Activated naive CD4-positive, alpha-beta T cell treated with anti-CD3 and anti-CD28 coated beads for 36 hours (primary cell): ENCODE results near the gene RBP5. TPM values are rescaled to one million over a fixed set of nuclear protein-coding genes. Genes with fewer than 3 reads are reported as not detected.
A peak's percentile ranks its signal among the peaks of the same experiment; 100 is the strongest.

Experiments
- CTCF ChIA-PET: fragments of 350-600 bp; sonication (Branson Sonifier 250); formaldehyde crosslinking; loops from one replicate; lab custom pipeline; 2021; ENCODE audit warnings: antibody characterized with exemption; lab: Charles Lee
- DNase-seq: peaks from one replicate; pipeline ENCODE4 v3.0.0-alpha.2; 2020
- H3K27ac Mint-ChIP-seq: one replicate; pipeline ENCODE4 v1.8.0; 2021; ENCODE audit warnings: mild to moderate bottlenecking, mixed read lengths
- H3K27me3 Mint-ChIP-seq: one replicate; pipeline ENCODE4 v1.8.0; 2021; ENCODE audit warnings: low read depth, mixed read lengths
- H3K36me3 Mint-ChIP-seq: one replicate; pipeline ENCODE4 v1.8.0; 2021; ENCODE audit warnings: low read depth, mixed read lengths
- H3K4me1 Mint-ChIP-seq: one replicate; pipeline ENCODE4 v1.8.0; 2021; ENCODE audit warnings: low read depth, mixed read lengths
- H3K4me3 Mint-ChIP-seq: one replicate; pipeline ENCODE4 v1.8.0; 2021; ENCODE audit warnings: mild to moderate bottlenecking, moderate library complexity, mixed read lengths
- H3K9me3 Mint-ChIP-seq: one replicate; pipeline ENCODE4 v1.8.0; 2021; ENCODE audit warnings: mixed read lengths
- intact Hi-C: fragments of 100-400 bp; cut with micrococcal nuclease; formaldehyde crosslinking; loops from one replicate; pipeline ENCODE4 v1.15.1; 2023
- total RNA-seq, 2 experiments: library from RNA; stranded (reverse); gene quantifications; one replicate each; pipeline ENCODE4 v1.2.3, GENCODE V29; 2021

RBP5 gene
- total RNA-seq, 2 experiments from 2014 or later: 0.57 TPM; not detected in 1

GRCh38 chr12:7117670-7118069, 11.0 kb downstream of the RBP5 start:
- Mint-ChIP-seq H3K4me1 (peaks cover 4% of the 10 kb centered on the region), H3K4me3 (no peak overlapping the region), H3K36me3 (peaks cover 5% of the 10 kb centered on the region), H3K27ac (no peak overlapping the region), H3K9me3 (no peaks in the 10 kb centered on the region), H3K27me3 (no peaks in the 10 kb centered on the region)
- intact Hi-C loops: no loop called here
- DNase-seq: no peak
- CTCF ChIA-PET: no interaction called here

- no peaks in the 10 kb centered on the region for H3K27me3 Mint-ChIP-seq
- intact Hi-C loops: no loop called here
- CTCF ChIA-PET: no interaction called here
- H3K27ac Mint-ChIP-seq: no peak overlapping the region
- peaks cover 5% of the 10 kb centered on the region for H3K36me3 Mint-ChIP-seq
- no peaks in the 10 kb centered on the region for H3K9me3 Mint-ChIP-seq
- no peak overlapping the region for H3K4me3 Mint-ChIP-seq
- no peak for DNase-seq
- H3K4me1 Mint-ChIP-seq: peaks cover 4% of the 10 kb centered on the region
Observed at GRCh38 chr12:7116916-7117315, 11.8 kb downstream of the RBP5 start.

DNA sequence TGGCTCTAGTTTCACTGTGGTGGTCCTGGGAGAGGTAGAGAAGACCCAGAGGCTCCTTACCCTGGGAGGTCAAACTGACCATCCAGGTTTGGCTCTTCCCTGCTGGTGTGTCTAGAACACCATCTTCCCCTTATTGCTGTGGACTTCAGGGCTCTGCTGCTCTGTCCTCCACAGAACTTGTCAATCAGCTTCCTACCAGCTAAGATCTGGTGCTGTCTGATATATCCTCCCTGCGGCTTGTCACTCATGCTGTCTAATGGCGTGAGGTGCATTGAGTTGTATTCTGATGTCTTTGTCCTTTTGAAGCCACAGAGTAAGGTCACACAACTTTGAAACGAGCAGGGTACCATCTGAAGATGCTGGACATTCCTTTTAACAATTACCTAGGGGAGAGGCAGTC, 12.5 kb downstream of the RBP5 start:
- peaks cover 4% of the 10 kb centered on the region for H3K4me1 Mint-ChIP-seq
- H3K4me3 Mint-ChIP-seq: no peak overlapping the region
- H3K27ac Mint-ChIP-seq: no peak overlapping the region
- no peaks in the 10 kb centered on the region for H3K27me3 Mint-ChIP-seq
- DNase-seq: no peak
- CTCF ChIA-PET: interaction anchor here (0.6 kb wide), 1 partner anchor 272 kb away, joined by 3 read pairs; no protein-coding TSS in a partner anchor
- H3K36me3 Mint-ChIP-seq: peaks cover 5% of the 10 kb centered on the region
- intact Hi-C loops: no loop called here
- no peaks in the 10 kb centered on the region for H3K9me3 Mint-ChIP-seq

- Mint-ChIP-seq H3K36me3 (peaks cover 5% of the 10 kb centered on the region), H3K27me3 (no peaks in the 10 kb centered on the region), H3K9me3 (no peaks in the 10 kb centered on the region), H3K4me3 (no peak overlapping the region), H3K4me1 (peaks cover 4% of the 10 kb centered on the region), H3K27ac (no peak overlapping the region)
- DNase-seq: no peak
- intact Hi-C loops: no loop called here
- CTCF ChIA-PET: no interaction called here
Observed at GRCh38 chr12:7114851-7115250, 13.8 kb downstream of the RBP5 start.

- no peak for DNase-seq
- Mint-ChIP-seq H3K4me3 (no peak overlapping the region), H3K4me1 (peaks cover 9% of the 10 kb centered on the region), H3K36me3 (peaks cover 5% of the 10 kb centered on the region), H3K27me3 (no peaks in the 10 kb centered on the region), H3K9me3 (no peaks in the 10 kb centered on the region), H3K27ac (no peak overlapping the region)
- intact Hi-C loops: no loop called here
- CTCF ChIA-PET: interaction anchor here (0.6 to 2.4 kb wide), 14 partner anchors 9 to 354 kb away, joined by 3 to 12 read pairs (median 4); no protein-coding TSS in a partner anchor
Observed at GRCh38 chr12:7114008-7114407, 14.7 kb downstream of the RBP5 start.

DNA sequence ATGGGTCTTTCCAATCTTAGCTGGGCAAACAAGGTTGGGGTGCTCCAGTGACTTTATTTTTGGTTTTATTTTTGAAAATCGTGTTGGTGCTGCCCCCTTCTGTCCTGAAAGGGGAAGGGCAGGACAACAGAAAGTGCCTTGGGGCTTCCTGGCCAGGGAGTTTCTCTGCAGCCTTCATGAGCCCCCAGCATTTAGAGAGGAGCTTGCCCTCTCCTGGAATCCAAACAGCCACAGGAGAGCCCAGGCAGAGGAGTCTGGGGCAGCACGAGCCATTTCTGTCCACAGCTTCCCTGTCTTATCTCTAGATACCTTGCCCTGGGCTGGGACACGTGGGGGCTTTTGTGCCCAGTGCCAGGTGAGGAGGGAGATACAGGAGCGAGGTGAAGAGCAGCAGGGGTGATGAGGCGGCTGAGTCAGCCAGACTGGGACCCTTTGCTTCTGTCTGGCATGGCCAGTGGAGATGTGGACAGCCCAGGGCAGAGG, 15.3 kb downstream of the RBP5 start:
- H3K9me3 Mint-ChIP-seq: no peaks in the 10 kb centered on the region
- H3K4me3 Mint-ChIP-seq: no peak overlapping the region
- H3K4me1 Mint-ChIP-seq: peaks cover 9% of the 10 kb centered on the region
- CTCF ChIA-PET: interaction anchor here (0.6 to 2.4 kb wide), 23 partner anchors 10 to 354 kb away, joined by 3 to 12 read pairs (median 5); partner anchors contain the start of gene LPCAT3
- peaks cover 8% of the 10 kb centered on the region for H3K36me3 Mint-ChIP-seq
- no peak overlapping the region for H3K27ac Mint-ChIP-seq
- peak; percentile 58 for DNase-seq
- intact Hi-C loops: loop anchor here (1.0 to 2.0 kb wide), 2 partner anchors 21 to 189 kb away; partner anchors contain the start of gene C1R
- no peaks in the 10 kb centered on the region for H3K27me3 Mint-ChIP-seq

GRCh38 chr12:7112041-7112440, 16.6 kb downstream of the RBP5 start:
- Mint-ChIP-seq H3K36me3 (peaks cover 8% of the 10 kb centered on the region), H3K4me1 (peaks cover 16% of the 10 kb centered on the region), H3K27me3 (no peaks in the 10 kb centered on the region), H3K4me3 (no peak overlapping the region), H3K9me3 (no peaks in the 10 kb centered on the region), H3K27ac (no peak overlapping the region)
- DNase-seq: no peak
- intact Hi-C loops: loop anchor here (2.0 kb wide), 1 partner anchor 19 kb away; the partner anchor contains the start of gene C1R
- CTCF ChIA-PET: interaction anchor here (0.5 to 5.3 kb wide), 17 partner anchors 8 to 665 kb away, joined by 3 to 30 read pairs (median 5); partner anchors contain the start of genes C1R and LPCAT3

GRCh38 chr12:7110661-7111060, 18.0 kb downstream of the RBP5 start:
- intact Hi-C loops: no loop called here
- no peak overlapping the region for H3K27ac Mint-ChIP-seq
- peaks cover 28% of the 10 kb centered on the region for H3K4me1 Mint-ChIP-seq
- DNase-seq: no peak
- peaks cover 17% of the 10 kb centered on the region for H3K36me3 Mint-ChIP-seq
- CTCF ChIA-PET: interaction anchor here (0.8 to 5.3 kb wide), 11 partner anchors 9 to 166 kb away, joined by 3 to 30 read pairs (median 3); partner anchors contain the start of genes C1R and LPCAT3
- H3K4me3 Mint-ChIP-seq: no peak overlapping the region
- peaks cover 12% of the 10 kb centered on the region for H3K9me3 Mint-ChIP-seq
- no peaks in the 10 kb centered on the region for H3K27me3 Mint-ChIP-seq

DNA sequence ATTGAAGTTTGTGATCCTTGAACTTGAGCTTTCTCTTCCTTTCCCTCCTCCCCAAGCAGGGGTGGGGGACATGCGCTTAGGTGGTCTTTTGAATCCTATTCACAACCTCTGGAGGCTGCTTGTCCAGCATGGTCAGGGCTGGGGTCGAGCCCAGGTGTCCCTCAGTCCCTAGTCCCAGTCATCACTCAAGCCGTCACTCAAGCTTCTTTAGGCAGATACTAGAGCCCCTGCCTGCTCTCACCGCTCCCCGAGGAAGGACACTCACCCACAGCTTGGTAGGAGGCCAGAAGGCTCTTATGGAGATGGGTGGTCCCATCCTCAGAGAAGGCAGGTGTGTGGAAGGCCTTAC, 19.1 kb downstream of the RBP5 start:
- CTCF ChIA-PET: interaction anchor here (0.7 to 5.3 kb wide), 13 partner anchors 10 to 185 kb away, joined by 3 to 30 read pairs (median 4); partner anchors contain the start of genes C12orf57, C1R and RNU7-1
- DNase-seq: no peak
- Mint-ChIP-seq H3K27me3 (no peaks in the 10 kb centered on the region), H3K4me1 (peaks cover 29% of the 10 kb centered on the region), H3K9me3 (peaks cover 13% of the 10 kb centered on the region), H3K36me3 (peaks cover 22% of the 10 kb centered on the region), H3K4me3 (peak overlapping the region; percentile 95), H3K27ac (peak overlapping the region; percentile 97)
- intact Hi-C loops: loop anchor here (1.0 to 5.0 kb wide), 4 partner anchors 80 to 257 kb away; partner anchors contain the start of genes CDCA3, EMG1, PEX5 and PHB2

- Mint-ChIP-seq H3K4me3 (peak within 1 kb of the TSS; percentile 95), H3K4me1 (peaks cover 29% of the 10 kb centered on the region), H3K27ac (peak within 1 kb of the TSS; percentile 97), H3K9me3 (peaks cover 13% of the 10 kb centered on the region), H3K27me3 (no peaks in the 10 kb centered on the region), H3K36me3 (peaks cover 22% of the 10 kb centered on the region)
- peak; percentile 91 for DNase-seq
- intact Hi-C loops: loop anchor here (1.0 to 5.0 kb wide), 8 partner anchors 21 to 257 kb away; partner anchors contain the start of genes C12orf57, CDCA3, CLSTN3 and EMG1
- CTCF ChIA-PET: interaction anchor here (0.6 to 5.3 kb wide), 22 partner anchors 10 to 530 kb away, joined by 3 to 30 read pairs (median 3); partner anchors contain the start of genes C12orf57, C1R, LPCAT3 and RNU7-1
Observed at GRCh38 chr12:7108796-7109571, 19.7 kb downstream of the RBP5 start, which contains the start of gene C1RL. Gene C1RL, minus strand, starts transcription at chr12:7109214. Its CDS starts 34 bp downstream, at chr12:7109180.

DNA sequence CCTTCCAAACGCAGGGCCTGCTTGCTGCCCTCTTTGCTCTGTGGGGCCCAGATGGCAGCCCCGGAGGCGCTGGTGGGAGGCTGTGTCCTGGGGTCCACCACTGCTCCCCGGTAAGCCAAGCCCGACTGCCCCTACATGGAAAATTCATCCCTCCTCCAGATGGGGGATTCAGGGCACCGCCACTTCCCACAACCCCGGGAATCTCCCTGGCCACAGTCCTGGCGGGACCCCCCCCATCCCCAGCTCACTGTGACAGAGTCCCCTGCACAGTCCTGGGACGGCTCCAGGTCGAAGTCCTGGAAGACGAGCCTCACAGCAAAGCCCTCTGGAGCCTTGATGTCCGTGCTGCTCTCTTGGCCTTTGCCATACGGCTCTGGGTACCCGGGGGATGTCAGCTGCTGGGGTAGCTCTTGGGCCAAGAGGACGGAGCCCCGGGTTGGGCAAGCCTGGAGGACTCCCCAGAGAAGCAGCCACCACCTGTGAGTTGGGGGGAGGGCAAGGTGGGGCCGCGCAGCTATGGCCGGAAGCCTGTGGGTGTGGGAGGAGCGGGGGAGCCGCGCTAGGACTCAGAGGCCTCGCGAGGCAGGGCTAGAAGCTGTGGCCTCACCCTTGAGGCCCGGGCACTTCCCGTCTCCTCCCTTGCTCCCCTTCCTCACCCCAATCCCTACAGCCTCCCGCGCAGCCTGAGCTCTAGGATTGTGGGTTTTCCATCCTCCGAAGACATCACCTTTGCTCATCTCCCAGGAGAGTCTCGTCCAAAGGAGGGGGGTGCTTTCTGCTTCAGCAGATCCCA, 20.5 kb downstream of the RBP5 start:
- Mint-ChIP-seq H3K36me3 (peaks cover 22% of the 10 kb centered on the region), H3K4me3 (peak overlapping the region; percentile 95), H3K9me3 (peaks cover 13% of the 10 kb centered on the region), H3K27me3 (no peaks in the 10 kb centered on the region), H3K27ac (peak overlapping the region; percentile 97), H3K4me1 (peaks cover 32% of the 10 kb centered on the region)
- CTCF ChIA-PET: interaction anchor here (0.6 to 5.3 kb wide), 19 partner anchors 12 to 530 kb away, joined by 3 to 30 read pairs (median 3); partner anchors contain the start of genes C12orf57, C1R, LPCAT3 and RNU7-1
- intact Hi-C loops: loop anchor here (1.0 to 5.0 kb wide), 5 partner anchors 22 to 256 kb away; partner anchors contain the start of genes C12orf57, CDCA3, CLSTN3 and LPCAT3
- peak; percentile 88 for DNase-seq
